HEK293T (cell line): ENCODE results near the gene METTL21C.

Experiments used
- CTCF ChIA-PET: fragments of 350-600 bp; formaldehyde crosslinking; extraction: SDS; loops from one replicate; lab custom pipeline; 2021; ENCODE audit warnings: antibody characterized with exemption, inconsistent platforms; lab: Yijun Ruan, JAX
- POLR2A ChIA-PET: fragments of 350-600 bp; formaldehyde crosslinking; extraction: SDS; loops from one replicate; lab custom pipeline; 2020; ENCODE audit warnings: antibody characterized with exemption, inconsistent platforms; lab: Yijun Ruan, JAX
- DNase-seq: peaks from one replicate; pipeline ENCODE4 v3.0.0; 2012; ENCODE audit warnings: mixed read lengths; ENCODE audit errors: extremely low spot score
- ARNT ChIP-seq: fragments of 450-650 bp; IDR thresholded peaks from 2 replicates; pipeline ENCODE4 v1.6.1; 2017; ENCODE audit warnings: mild to moderate bottlenecking
- BHLHE40 ChIP-seq: fragments of 450-650 bp; IDR thresholded peaks from 2 replicates; pipeline ENCODE4 v1.6.1; 2016; ENCODE audit warnings: mild to moderate bottlenecking, moderate library complexity, borderline replicate concordance
- CTBP1 ChIP-seq: fragments of 450-650 bp; IDR thresholded peaks from 2 replicates; pipeline ENCODE4 v1.6.1; 2016; ENCODE audit warnings: borderline replicate concordance
- ELF4 ChIP-seq: fragments of 450-650 bp; IDR thresholded peaks from 2 replicates; pipeline ENCODE4 v1.6.1; 2017; ENCODE audit warnings: antibody characterized with exemption
- FOXA1 ChIP-seq: fragments of 450-650 bp; IDR thresholded peaks from 2 replicates; pipeline ENCODE4 v1.6.1; 2016; ENCODE audit warnings: mild to moderate bottlenecking
- FOXK2 ChIP-seq: fragments of 450-650 bp; IDR thresholded peaks from 2 replicates; pipeline ENCODE4 v1.6.1; 2016; ENCODE audit warnings: mild to moderate bottlenecking
- FOXM1 ChIP-seq: fragments of 450-650 bp; IDR thresholded peaks from 2 replicates; pipeline ENCODE4 v1.6.1; 2017; ENCODE audit warnings: mild to moderate bottlenecking, borderline replicate concordance
- HDGF ChIP-seq: fragments of 450-650 bp; IDR thresholded peaks from 2 replicates; pipeline ENCODE4 v1.6.1; 2017; ENCODE audit warnings: antibody characterized with exemption, borderline replicate concordance
- L3MBTL2 ChIP-seq: fragments of 450-650 bp; conservative IDR thresholded peaks from 2 replicates; pipeline ENCODE4 v1.6.1; 2016; ENCODE audit warnings: mild to moderate bottlenecking
- LEF1 ChIP-seq: fragments of 450-650 bp; IDR thresholded peaks from 2 replicates; pipeline ENCODE4 v1.6.1; 2017; ENCODE audit warnings: mild to moderate bottlenecking, borderline replicate concordance
- NFRKB ChIP-seq: fragments of 450-650 bp; IDR thresholded peaks from 2 replicates; pipeline ENCODE4 v1.6.1; 2016; ENCODE audit warnings: mild to moderate bottlenecking, moderate library complexity
- PKNOX1 ChIP-seq: fragments of 450-650 bp; IDR thresholded peaks from 2 replicates; pipeline ENCODE4 v1.6.1; 2016
- SP1 ChIP-seq: fragments of 450-650 bp; IDR thresholded peaks from 2 replicates; pipeline ENCODE4 v1.6.1; 2017
- SUZ12 ChIP-seq: fragments of 450-650 bp; IDR thresholded peaks from 2 replicates; pipeline ENCODE4 v1.6.1; 2016; ENCODE audit warnings: mild to moderate bottlenecking
- TARDBP ChIP-seq: fragments of 450-650 bp; IDR thresholded peaks from 2 replicates; pipeline ENCODE4 v1.6.1; 2016
- ZNF384 ChIP-seq: fragments of 450-650 bp; IDR thresholded peaks from 2 replicates; pipeline ENCODE4 v1.6.1; 2016

Gene METTL21C

DNA sequence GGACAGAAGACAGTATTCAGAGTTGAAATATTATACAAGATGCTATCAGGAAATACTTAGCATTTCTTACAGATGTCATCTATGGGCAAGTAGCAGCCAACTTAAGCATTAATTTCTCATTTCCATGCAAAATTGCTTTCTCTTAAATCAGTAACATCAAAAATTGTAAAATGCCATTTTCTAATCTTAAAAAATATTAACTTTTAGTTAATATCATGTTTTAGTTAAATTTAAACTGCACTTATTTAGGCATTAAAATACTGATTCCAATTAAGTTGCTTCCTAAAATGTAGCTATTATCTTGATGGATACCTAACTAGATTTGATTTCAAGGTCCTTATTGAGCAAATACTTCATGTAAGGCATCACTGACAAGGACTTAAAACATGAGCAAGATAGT is 27.8 kb downstream of the METTL21C start:
- DNase-seq: no peak
- ChIA-PET POLR2A (no interaction called here), CTCF (no interaction called here)
- no peak for TF ChIP-seq ZNF384
- no peak for TF ChIP-seq FOXA1

DNA sequence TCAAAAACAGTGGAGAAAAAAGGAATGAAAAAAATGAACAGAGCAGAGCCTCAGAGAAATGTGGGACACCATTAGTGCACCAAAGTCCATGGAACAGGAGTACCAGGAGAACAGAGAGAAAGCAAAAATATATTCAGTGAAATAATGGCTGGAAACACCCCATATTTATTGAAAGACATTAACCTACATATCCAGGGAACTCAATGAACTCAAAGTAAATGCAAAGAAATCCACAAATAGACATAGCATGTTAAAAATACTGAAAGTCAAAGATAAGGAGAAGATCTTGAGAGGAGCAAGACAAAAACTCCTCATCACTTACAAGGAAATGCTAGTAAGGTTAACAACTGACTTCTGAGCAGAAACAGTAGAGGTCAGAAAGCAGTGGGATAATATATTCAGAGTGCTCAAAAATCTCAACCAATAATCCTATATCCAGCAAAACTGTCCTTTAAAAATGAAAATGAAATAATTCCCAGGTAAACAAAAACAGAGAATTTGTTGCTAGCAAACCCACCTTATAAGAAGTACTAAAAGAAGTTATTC is 35.6 kb downstream of the METTL21C start:
- ChIA-PET POLR2A (no interaction called here), CTCF (no interaction called here)
- TF ChIP-seq ELF4: no peak
- TF ChIP-seq HDGF: no peak
- TF ChIP-seq ZNF384: no peak
- no peak for TF ChIP-seq FOXK2
- TF ChIP-seq PKNOX1: no peak
- TF ChIP-seq SUZ12: no peak
- no peak for TF ChIP-seq TARDBP
- no peak for TF ChIP-seq NFRKB
- TF ChIP-seq SP1: no peak
- TF ChIP-seq ARNT: no peak
- no peak for TF ChIP-seq LEF1
- TF ChIP-seq BHLHE40: no peak
- TF ChIP-seq FOXA1: no peak
- TF ChIP-seq FOXM1: no peak
- TF ChIP-seq CTBP1: no peak
- no peak for TF ChIP-seq L3MBTL2
- DNase-seq: no peak

- no peak for TF ChIP-seq ZNF384
- TF ChIP-seq FOXM1: no peak
- TF ChIP-seq TARDBP: no peak
- TF ChIP-seq NFRKB: no peak
- no peak for TF ChIP-seq FOXK2
- TF ChIP-seq L3MBTL2: no peak
- TF ChIP-seq LEF1: no peak
- no peak for TF ChIP-seq BHLHE40
- TF ChIP-seq FOXA1: no peak
- TF ChIP-seq CTBP1: no peak
- no peak for TF ChIP-seq PKNOX1
- no peak for TF ChIP-seq SP1
- no peak for TF ChIP-seq HDGF
- no peak for TF ChIP-seq SUZ12
- TF ChIP-seq ELF4: no peak
- TF ChIP-seq ARNT: no peak
- ChIA-PET CTCF (no interaction called here), POLR2A (no interaction called here)
- DNase-seq: no peak
Observed at GRCh38 chr13:102658660-102659059, 36.2 kb downstream of the METTL21C start.

DNA sequence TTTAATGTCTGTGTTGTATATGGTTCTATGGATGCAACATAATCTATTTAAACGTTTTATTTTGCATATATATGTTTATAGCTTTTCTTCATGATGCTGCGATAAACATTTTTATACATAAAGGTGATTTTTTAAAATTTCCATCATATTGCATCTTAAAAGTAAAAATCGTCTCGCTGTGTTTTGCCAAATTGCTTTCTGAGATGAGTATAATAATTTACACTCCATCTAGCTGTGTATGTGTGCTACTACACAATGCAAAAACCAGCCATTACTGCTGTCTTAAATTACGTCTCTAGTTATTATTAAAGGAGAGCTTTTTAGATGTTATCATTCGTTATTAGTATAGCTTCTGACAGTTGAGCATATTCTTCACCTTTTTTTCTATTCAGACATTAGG is 37.2 kb downstream of the METTL21C start:
- POLR2A ChIA-PET: no interaction called here
- CTCF ChIA-PET: no interaction called here
- DNase-seq: no peak

DNA sequence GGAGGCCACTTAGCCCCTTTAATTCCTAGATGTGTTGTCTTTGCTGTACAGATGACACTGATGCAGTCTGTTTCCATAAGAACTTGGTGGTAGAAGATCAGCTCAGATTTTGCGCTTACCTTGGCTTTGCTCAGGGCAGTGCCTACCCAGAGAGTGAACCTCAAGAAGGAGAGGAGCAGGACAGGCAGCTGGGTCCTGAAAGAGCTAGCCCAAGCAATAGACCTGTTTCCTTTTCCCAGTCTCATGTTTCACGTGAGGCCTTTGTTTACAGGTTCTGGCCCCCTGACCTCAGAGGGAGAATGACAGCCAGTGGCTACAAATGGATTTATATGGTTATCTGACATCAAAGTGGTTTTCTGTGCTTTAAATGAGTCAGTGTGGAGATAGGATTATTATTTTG is 40.1 kb downstream of the METTL21C start:
- CTCF ChIA-PET: no interaction called here
- POLR2A ChIA-PET: no interaction called here
- TF ChIP-seq HDGF (no peak), L3MBTL2 (no peak), FOXA1 (no peak), SP1 (no peak), CTBP1 (no peak), LEF1 (no peak), TARDBP (no peak), ARNT (no peak), PKNOX1 (no peak), NFRKB (no peak), ZNF384 (no peak), FOXK2 (no peak), SUZ12 (no peak), BHLHE40 (no peak)
- DNase-seq: no peak

More for the DNA sequence above, 37.2 kb downstream of the METTL21C start:
- TF ChIP-seq BHLHE40 (no peak), ELF4 (no peak), NFRKB (no peak), SP1 (no peak), HDGF (no peak), TARDBP (no peak), ARNT (no peak), CTBP1 (no peak)

- TF ChIP-seq SP1 (no peak), ELF4 (no peak), FOXM1 (no peak), SUZ12 (no peak)
- ChIA-PET CTCF (interaction anchor here (0.6 kb wide), 2 partner anchors 55 to 1209 kb away, joined by 3 read pairs; no protein-coding TSS in a partner anchor), POLR2A (interaction anchor here (1.3 kb wide), 1 partner anchor 60 kb away, joined by 3 read pairs; no protein-coding TSS in a partner anchor)
- no peak for DNase-seq
Observed at GRCh38 chr13:102651892-102652291, 43.0 kb downstream of the METTL21C start.
